HepG2 (cell line): ENCODE measurements around the gene NFKBIA. TPM values are rescaled to one million over a fixed set of nuclear protein-coding genes. Genes with fewer than 3 reads are reported as not detected.

Experiments used
- GATAD1 ChIP-seq: IDR thresholded peaks from 2 replicates; pipeline ENCODE4 v1.6.1; 2016; ENCODE audit warnings: missing genetic modification reagents, missing compliant biosample characterization
- GLI4 ChIP-seq: sonication (generic); formaldehyde crosslinking; IDR thresholded peaks from 2 replicates; pipeline ENCODE4 v1.5.1; 2020; ENCODE audit warnings: missing genetic modification reagents, mild to moderate bottlenecking, moderate library complexity, borderline replicate concordance
- GMEB1 ChIP-seq: sonication (generic); formaldehyde crosslinking; IDR thresholded peaks from 2 replicates; pipeline ENCODE4 v1.5.1; 2020; ENCODE audit warnings: missing genetic modification reagents, mild to moderate bottlenecking, borderline replicate concordance
- IRF9 ChIP-seq: sonication (generic); formaldehyde crosslinking; IDR thresholded peaks from 2 replicates; pipeline ENCODE4 v1.8.0; 2022; ENCODE audit warnings: missing genetic modification reagents, mild to moderate bottlenecking, borderline replicate concordance
- MEIS1 ChIP-seq: sonication (generic); formaldehyde crosslinking; IDR thresholded peaks from 2 replicates; pipeline ENCODE4 v1.9.0; 2021; ENCODE audit warnings: mild to moderate bottlenecking, missing genetic modification reagents, moderate library complexity, borderline replicate concordance
- MZF1 ChIP-seq: sonication (generic); formaldehyde crosslinking; IDR thresholded peaks from 2 replicates; pipeline ENCODE4 v1.8.1; 2023; ENCODE audit warnings: mild to moderate bottlenecking, missing genetic modification reagents, borderline replicate concordance
- REXO4 ChIP-seq: sonication (generic); formaldehyde crosslinking; IDR thresholded peaks from 2 replicates; pipeline ENCODE4 v1.8.0; 2022; ENCODE audit warnings: missing genetic modification reagents, mild to moderate bottlenecking, borderline replicate concordance
- ZNF589 ChIP-seq: sonication (generic); formaldehyde crosslinking; conservative IDR thresholded peaks from 2 replicates; pipeline ENCODE4 v1.8.0; 2022; ENCODE audit warnings: mild to moderate bottlenecking, moderate library complexity, missing genetic modification reagents
- ZSCAN29 ChIP-seq: sonication (generic); formaldehyde crosslinking; conservative IDR thresholded peaks from 2 replicates; pipeline ENCODE4 v1.4.0; 2020; ENCODE audit warnings: mild to moderate bottlenecking, missing genetic modification reagents
- ZZZ3 ChIP-seq: sonication (generic); formaldehyde crosslinking; IDR thresholded peaks from 2 replicates; pipeline ENCODE4 v1.4.0; 2020; ENCODE audit warnings: missing genetic modification reagents, mild to moderate bottlenecking, borderline replicate concordance
- polyA plus RNA-seq, 8 experiments: library from polyadenylated mRNA; depleted of rRNA in 3 of 8; stranded (reverse) in 7 of 8; unstranded in 1 of 8; fragments of >200 nt; fragmentation: Illumina TruSeq in 4 of 8; extraction: Trizol in 4 of 8; gene quantifications; 2 replicates each; pipeline versions ENCODE4 v1.2.1 to v1.2.3, GENCODE V29; 2011 to 2016; ENCODE audit warnings: low read depth in 4 of 8, missing spikeins in 1 of 8, mixed read lengths in 1 of 8; ENCODE audit not compliant: insufficient read depth in 1 of 8
- total RNA-seq, 5 experiments: library from RNA; depleted of rRNA; stranded (reverse); fragments of >200 nt; fragmentation: Illumina TruSeq; extraction: Trizol; gene quantifications; 2 replicates each; pipeline ENCODE4 v1.2.3, GENCODE V29; 2016; ENCODE audit warnings: low read depth in 1 of 5
- TF ChIP-seq, protein P1 (sequence below): sonication (generic); formaldehyde crosslinking; IDR thresholded peaks from 2 replicates; pipeline ENCODE4 v1.4.0; 2020; ENCODE audit warnings: mild to moderate bottlenecking, missing genetic modification reagents
- TF ChIP-seq, protein P2 (sequence below): sonication (generic); formaldehyde crosslinking; IDR thresholded peaks from 2 replicates; pipeline ENCODE4 v1.9.0; 2021; ENCODE audit warnings: mild to moderate bottlenecking, missing genetic modification reagents
- TF ChIP-seq, protein P3 (sequence below): IDR thresholded peaks from 2 replicates; pipeline ENCODE4 v1.6.1; 2016; ENCODE audit warnings: low read depth

The NFKBIA gene
- total and polyA plus RNA-seq, 2 of the 13 experiments (the other 11 are each of a cell fraction or from before 2014, with no cell fraction given), result 197 to 319 TPM

DNA sequence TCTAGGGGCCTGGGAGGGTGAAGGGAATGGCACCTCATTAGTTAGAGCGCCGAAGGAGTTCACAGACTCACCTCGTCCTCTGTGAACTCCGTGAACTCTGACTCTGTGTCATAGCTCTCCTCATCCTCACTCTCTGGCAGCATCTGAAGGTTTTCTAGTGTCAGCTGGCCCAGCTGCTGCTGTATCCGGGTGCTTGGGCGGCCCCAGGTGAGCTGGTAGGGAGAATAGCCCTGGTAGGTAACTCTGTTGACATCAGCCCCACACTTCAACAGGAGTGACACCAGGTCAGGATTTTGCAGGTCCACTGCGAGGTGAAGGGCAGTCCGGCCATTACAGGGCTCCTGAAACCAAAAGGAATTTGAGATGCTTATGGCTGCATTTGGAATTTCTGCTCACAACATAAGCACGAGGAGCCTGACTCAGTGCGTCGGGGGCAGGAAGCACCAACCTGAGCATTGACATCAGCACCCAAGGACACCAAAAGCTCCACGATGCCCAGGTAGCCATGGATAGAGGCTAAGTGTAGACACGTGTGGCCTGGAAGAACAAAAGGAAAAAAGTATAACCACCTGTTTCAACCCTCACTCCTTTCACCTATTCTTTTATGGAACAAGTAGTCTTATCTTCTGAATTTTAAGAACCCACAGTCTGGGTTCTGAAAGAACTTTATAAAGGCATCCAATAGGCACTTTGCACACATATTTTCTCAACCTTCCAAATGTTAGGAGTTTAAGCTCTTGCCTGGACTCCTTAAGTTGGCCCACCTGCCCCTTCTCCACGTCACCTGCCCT, 2.0 kb downstream of the NFKBIA start (continued):
- TF ChIP-seq, protein P1, sequence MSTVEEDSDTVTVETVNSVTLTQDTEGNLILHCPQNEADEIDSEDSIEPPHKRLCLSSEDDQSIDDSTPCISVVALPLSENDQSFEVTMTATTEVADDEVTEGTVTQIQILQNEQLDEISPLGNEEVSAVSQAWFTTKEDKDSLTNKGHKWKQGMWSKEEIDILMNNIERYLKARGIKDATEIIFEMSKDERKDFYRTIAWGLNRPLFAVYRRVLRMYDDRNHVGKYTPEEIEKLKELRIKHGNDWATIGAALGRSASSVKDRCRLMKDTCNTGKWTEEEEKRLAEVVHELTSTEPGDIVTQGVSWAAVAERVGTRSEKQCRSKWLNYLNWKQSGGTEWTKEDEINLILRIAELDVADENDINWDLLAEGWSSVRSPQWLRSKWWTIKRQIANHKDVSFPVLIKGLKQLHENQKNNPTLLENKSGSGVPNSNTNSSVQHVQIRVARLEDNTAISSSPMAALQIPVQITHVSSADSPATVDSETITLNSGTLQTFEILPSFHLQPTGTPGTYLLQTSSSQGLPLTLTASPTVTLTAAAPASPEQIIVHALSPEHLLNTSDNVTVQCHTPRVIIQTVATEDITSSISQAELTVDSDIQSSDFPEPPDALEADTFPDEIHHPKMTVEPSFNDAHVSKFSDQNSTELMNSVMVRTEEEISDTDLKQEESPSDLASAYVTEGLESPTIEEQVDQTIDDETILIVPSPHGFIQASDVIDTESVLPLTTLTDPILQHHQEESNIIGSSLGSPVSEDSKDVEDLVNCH (CRISPR knock-in tag), result no peak
- TF ChIP-seq MZF1 (CRISPR knock-in tag) (peak; percentile 66; the same call in 1 of the 2 replicates), MEIS1 (CRISPR knock-in tag) (no peak), ZZZ3 (CRISPR knock-in tag) (no peak), ZNF589 (CRISPR knock-in tag) (no peak), IRF9 (CRISPR knock-in tag) (0 out of 2 replicates have a peak, but pooled peaks have one; percentile 47), GATAD1 (CRISPR knock-in tag) (no peak), REXO4 (CRISPR knock-in tag) (no peak), GMEB1 (no peak), ZSCAN29 (CRISPR knock-in tag) (no peak), GLI4 (CRISPR knock-in tag) (no peak; the same call in 1 of the 2 replicates)
- TF ChIP-seq, protein P2, sequence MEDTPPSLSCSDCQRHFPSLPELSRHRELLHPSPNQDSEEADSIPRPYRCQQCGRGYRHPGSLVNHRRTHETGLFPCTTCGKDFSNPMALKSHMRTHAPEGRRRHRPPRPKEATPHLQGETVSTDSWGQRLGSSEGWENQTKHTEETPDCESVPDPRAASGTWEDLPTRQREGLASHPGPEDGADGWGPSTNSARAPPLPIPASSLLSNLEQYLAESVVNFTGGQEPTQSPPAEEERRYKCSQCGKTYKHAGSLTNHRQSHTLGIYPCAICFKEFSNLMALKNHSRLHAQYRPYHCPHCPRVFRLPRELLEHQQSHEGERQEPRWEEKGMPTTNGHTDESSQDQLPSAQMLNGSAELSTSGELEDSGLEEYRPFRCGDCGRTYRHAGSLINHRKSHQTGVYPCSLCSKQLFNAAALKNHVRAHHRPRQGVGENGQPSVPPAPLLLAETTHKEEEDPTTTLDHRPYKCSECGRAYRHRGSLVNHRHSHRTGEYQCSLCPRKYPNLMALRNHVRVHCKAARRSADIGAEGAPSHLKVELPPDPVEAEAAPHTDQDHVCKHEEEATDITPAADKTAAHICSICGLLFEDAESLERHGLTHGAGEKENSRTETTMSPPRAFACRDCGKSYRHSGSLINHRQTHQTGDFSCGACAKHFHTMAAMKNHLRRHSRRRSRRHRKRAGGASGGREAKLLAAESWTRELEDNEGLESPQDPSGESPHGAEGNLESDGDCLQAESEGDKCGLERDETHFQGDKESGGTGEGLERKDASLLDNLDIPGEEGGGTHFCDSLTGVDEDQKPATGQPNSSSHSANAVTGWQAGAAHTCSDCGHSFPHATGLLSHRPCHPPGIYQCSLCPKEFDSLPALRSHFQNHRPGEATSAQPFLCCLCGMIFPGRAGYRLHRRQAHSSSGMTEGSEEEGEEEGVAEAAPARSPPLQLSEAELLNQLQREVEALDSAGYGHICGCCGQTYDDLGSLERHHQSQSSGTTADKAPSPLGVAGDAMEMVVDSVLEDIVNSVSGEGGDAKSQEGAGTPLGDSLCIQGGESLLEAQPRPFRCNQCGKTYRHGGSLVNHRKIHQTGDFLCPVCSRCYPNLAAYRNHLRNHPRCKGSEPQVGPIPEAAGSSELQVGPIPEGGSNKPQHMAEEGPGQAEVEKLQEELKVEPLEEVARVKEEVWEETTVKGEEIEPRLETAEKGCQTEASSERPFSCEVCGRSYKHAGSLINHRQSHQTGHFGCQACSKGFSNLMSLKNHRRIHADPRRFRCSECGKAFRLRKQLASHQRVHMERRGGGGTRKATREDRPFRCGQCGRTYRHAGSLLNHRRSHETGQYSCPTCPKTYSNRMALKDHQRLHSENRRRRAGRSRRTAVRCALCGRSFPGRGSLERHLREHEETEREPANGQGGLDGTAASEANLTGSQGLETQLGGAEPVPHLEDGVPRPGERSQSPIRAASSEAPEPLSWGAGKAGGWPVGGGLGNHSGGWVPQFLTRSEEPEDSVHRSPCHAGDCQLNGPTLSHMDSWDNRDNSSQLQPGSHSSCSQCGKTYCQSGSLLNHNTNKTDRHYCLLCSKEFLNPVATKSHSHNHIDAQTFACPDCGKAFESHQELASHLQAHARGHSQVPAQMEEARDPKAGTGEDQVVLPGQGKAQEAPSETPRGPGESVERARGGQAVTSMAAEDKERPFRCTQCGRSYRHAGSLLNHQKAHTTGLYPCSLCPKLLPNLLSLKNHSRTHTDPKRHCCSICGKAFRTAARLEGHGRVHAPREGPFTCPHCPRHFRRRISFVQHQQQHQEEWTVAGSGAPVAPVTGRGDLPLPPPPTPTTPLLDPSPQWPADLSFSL (CRISPR knock-in tag), result no peak
- TF ChIP-seq, protein P3, sequence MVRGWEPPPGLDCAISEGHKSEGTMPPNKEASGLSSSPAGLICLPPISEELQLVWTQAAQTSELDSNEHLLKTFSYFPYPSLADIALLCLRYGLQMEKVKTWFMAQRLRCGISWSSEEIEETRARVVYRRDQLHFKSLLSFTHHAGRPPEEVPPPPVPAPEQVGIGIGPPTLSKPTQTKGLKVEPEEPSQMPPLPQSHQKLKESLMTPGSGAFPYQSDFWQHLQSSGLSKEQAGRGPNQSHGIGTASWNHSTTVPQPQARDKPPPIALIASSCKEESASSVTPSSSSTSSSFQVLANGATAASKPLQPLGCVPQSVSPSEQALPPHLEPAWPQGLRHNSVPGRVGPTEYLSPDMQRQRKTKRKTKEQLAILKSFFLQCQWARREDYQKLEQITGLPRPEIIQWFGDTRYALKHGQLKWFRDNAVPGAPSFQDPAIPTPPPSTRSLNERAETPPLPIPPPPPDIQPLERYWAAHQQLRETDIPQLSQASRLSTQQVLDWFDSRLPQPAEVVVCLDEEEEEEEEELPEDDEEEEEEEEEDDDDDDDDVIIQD, result 0 out of 2 replicates have a peak, but pooled peaks have one; percentile 49
